A673 (cell line): ENCODE results near the gene PPM1M.

Experiments used
- EZH2 ChIP-seq: fragments of 200-600 bp; sonication (generic); IDR thresholded peaks from 2 replicates; pipeline ENCODE4 v1.6.1; 2017; ENCODE audit warnings: borderline replicate concordance, low read depth, mild to moderate bottlenecking, mixed read lengths, antibody characterized with exemption, low read length; ENCODE audit not compliant: poor library complexity, severe bottlenecking
- TF ChIP-seq, protein P1 (sequence below): fragments of 300-800, 200-600 bp; sonication (generic); conservative IDR thresholded peaks from 2 replicates; pipeline ENCODE4 v1.5.1; 2017; ENCODE audit warnings: low read depth, mild to moderate bottlenecking, antibody characterized with exemption, low read length, moderate library complexity, mixed read lengths

DNA sequence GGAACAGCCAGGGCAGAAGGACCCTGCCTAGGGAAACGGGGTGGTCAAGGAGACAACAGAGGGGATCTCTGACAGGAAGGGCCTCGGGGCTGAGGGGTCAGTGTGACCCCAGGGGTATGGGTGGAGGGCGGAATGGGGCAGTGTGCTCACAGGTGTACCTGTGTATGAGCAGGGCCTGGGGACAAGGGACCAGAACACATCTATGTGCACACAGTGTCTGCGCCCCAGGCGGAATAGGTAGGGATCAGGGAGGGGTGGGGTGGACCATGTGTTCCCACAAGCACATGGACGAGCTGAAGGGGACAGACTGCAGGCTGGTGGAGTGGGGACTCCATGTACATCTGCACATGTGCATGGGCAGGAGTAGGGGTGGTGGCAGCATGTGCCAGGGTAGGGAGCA, 15.1 kb upstream of the PPM1M start:
- TF ChIP-seq EZH2 = no peak
- TF ChIP-seq, protein P1, sequence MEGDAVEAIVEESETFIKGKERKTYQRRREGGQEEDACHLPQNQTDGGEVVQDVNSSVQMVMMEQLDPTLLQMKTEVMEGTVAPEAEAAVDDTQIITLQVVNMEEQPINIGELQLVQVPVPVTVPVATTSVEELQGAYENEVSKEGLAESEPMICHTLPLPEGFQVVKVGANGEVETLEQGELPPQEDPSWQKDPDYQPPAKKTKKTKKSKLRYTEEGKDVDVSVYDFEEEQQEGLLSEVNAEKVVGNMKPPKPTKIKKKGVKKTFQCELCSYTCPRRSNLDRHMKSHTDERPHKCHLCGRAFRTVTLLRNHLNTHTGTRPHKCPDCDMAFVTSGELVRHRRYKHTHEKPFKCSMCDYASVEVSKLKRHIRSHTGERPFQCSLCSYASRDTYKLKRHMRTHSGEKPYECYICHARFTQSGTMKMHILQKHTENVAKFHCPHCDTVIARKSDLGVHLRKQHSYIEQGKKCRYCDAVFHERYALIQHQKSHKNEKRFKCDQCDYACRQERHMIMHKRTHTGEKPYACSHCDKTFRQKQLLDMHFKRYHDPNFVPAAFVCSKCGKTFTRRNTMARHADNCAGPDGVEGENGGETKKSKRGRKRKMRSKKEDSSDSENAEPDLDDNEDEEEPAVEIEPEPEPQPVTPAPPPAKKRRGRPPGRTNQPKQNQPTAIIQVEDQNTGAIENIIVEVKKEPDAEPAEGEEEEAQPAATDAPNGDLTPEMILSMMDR = no peak
